Panc1 (cell line): ENCODE measurements around the gene MRPS18A.

Experiments
- CTCF ChIP-seq: fragments of 450-650 bp; IDR thresholded peaks from 2 replicates; pipeline ENCODE4 v1.5.1; 2017; ENCODE audit warnings: mild to moderate bottlenecking
- POLR2AphosphoS5 ChIP-seq: IDR thresholded peaks from 2 replicates; pipeline ENCODE4 v1.6.1; 2012; ENCODE audit warnings: mild to moderate bottlenecking, low read depth, low read length, moderate library complexity
- REST ChIP-seq, 2 experiments: IDR thresholded peaks; 2 replicates each; pipeline ENCODE4 v1.6.1; 2011 to 2012; ENCODE audit warnings: low read depth in 2 of 2, control low read depth in 1 of 2, low read length in 1 of 2, mild to moderate bottlenecking in 1 of 2, moderate library complexity in 1 of 2; ENCODE audit not compliant: insufficient read depth in 1 of 2

- no peak for TF ChIP-seq CTCF
- no peak for TF ChIP-seq REST (IDR thresholded peaks at IDR 0.05; ENCODE audit: insufficient read depth in 1 of 2, low read depth in 2 of 2, low read length in 1 of 2)
- no peak for TF ChIP-seq POLR2AphosphoS5
Measured at GRCh38 chr6:43708860-43709653, 21.5 kb upstream of the MRPS18A start.
